Choroid plexus epithelial cell (primary cell): Measurements from ENCODE around the gene DIAPH1.
"Not testable (repeated sequence)": the region's sequence is repeated elsewhere in the genome, so short reads cannot be mapped to it uniquely, and the experiment has no call there.

ENCODE experiments used
- DNase-seq: peaks from one replicate; pipeline ENCODE4 v3.0.0-alpha.2; 2010; ENCODE audit warnings: low read depth
- H3K4me3 ChIP-seq: 2 replicates; pipeline ENCODE4 v1.5.1; 2011; ENCODE audit warnings: low read depth, mild to moderate bottlenecking, control low read depth, low read length, moderate library complexity
- TF ChIP-seq, protein P1 (sequence below): conservative IDR thresholded peaks from 2 replicates; pipeline ENCODE4 v1.5.1; 2011; ENCODE audit warnings: low read depth, mild to moderate bottlenecking, control low read depth, inconsistent platforms, low read length, moderate library complexity

Gene DIAPH1

GRCh38 chr5:141613344-141613743, 5.5 kb downstream of the DIAPH1 start:
- no peak overlapping the region for H3K4me3 ChIP-seq
- TF ChIP-seq, protein P1, sequence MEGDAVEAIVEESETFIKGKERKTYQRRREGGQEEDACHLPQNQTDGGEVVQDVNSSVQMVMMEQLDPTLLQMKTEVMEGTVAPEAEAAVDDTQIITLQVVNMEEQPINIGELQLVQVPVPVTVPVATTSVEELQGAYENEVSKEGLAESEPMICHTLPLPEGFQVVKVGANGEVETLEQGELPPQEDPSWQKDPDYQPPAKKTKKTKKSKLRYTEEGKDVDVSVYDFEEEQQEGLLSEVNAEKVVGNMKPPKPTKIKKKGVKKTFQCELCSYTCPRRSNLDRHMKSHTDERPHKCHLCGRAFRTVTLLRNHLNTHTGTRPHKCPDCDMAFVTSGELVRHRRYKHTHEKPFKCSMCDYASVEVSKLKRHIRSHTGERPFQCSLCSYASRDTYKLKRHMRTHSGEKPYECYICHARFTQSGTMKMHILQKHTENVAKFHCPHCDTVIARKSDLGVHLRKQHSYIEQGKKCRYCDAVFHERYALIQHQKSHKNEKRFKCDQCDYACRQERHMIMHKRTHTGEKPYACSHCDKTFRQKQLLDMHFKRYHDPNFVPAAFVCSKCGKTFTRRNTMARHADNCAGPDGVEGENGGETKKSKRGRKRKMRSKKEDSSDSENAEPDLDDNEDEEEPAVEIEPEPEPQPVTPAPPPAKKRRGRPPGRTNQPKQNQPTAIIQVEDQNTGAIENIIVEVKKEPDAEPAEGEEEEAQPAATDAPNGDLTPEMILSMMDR = no peak
- DNase-seq = no peak

DNA sequence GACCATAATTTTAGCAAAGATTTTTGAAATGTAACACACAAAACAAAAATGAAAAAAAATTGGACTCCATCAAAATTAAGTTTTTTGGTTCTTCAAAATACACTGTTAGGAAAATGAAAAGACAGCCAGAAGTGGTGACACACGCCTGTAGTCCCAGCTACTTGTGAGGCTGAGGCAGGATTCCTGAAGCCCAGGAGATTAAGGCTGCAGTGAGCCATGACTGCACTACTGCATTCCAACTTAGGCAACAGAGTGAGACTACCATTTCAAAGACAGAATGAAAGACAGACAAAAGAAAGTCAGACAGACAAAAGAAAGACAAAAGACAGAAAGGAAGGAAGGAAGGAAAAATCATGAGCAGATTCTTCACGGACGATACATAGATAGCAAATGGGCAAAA, 7.5 kb downstream of the DIAPH1 start:
- DNase-seq = no peak
- H3K4me3 ChIP-seq = no peak overlapping the region
- TF ChIP-seq, protein P1 = no peak

DNA sequence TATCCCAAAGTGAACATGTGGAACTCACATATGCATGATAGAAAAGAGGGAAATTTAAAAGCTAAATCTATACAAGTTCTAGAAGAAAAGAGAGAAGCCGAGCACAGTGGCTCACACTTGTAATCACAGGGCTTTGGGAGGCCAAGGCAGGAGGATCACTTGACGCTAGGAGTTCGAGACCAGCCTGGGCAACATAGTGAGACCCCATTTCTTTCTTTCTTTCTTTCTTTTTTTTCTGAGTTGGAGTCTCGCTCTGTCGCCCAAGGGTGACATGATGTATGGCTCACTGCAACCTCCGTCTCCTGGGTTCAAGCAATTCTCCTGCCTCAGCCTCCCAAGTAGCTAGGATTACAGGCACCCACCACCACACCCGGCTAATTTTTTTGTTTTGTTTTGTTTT, 8.9 kb downstream of the DIAPH1 start:
- not testable (repeated sequence) for H3K4me3 ChIP-seq

DNA sequence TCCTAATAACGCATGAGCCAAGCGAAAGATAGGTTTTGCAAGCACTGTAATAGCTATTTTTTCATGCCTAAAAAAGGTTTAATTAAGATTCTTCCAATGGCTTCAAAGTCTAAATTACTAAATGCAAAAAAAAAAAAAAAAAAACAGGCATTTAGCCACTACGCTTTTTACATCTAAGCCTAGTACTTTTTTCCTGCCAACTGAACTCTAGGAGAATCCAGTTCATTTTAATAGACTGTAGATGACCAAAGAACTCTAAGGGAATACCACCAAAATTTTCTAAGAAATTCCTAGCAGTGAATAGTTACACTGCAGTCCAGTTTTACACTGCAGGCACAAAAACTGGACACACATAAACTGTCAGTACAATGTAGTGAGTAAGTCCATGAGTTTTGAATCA, 9.8 kb downstream of the DIAPH1 start:
- DNase-seq = no peak
- H3K4me3 ChIP-seq = no peak overlapping the region
- TF ChIP-seq, protein P1 = no peak

More for the DNA sequence above, 8.9 kb downstream of the DIAPH1 start:
- not testable (repeated sequence) for DNase-seq

- no peak for DNase-seq
- H3K4me3 ChIP-seq = no peak overlapping the region
- TF ChIP-seq, protein P1 = no peak
These were observed 10.2 kb downstream of the DIAPH1 start for GRCh38 chr5:141608557-141608956.

- no peak for DNase-seq
- no peak overlapping the region for H3K4me3 ChIP-seq
These were observed 10.8 kb downstream of the DIAPH1 start for GRCh38 chr5:141608046-141608445.

DNA sequence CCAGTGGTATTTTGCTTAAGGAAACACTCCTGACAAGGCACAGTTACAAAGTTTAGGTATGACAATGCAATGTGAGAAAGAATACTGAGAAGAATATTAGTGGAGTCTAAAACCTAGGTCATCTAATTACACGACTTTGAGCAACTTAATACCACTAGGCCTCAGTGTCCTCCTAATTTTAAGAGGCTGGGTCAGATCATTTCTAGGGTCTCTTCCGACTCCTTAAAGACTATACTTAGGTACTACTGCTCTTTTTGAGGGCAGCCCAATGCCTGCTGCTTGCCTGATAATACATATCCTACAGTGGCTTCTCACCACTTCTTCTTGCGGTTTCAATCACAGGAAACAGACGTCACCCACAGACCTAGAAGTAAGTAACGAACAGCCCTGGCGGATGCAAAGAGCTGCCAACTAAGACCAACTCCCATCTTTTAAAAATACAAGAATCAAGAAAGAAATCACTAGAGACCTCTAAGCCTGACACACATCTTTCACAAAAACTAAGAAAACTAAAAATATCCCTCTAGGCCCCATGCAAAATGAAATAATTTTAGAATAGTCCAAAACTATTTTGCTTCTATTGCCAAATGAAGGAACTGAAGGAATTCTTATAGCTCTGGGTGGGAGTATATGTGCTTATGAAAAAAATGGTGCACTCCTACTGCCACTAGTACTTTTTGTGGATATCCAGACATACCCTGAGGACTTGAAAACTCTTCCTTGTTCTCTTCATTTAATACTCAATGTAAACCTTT, 13.1 kb downstream of the DIAPH1 start:
- no peak overlapping the region for H3K4me3 ChIP-seq
- TF ChIP-seq, protein P1 = no peak
- DNase-seq = peak; percentile 53

More at GRCh38 chr5:141608046-141608445, 10.8 kb downstream of the DIAPH1 start:
- TF ChIP-seq, protein P1 = no peak
